HepG2 (cell line): Measurements from ENCODE around the gene YTHDF1. TPM values are rescaled to one million over a fixed set of nuclear protein-coding genes. Genes with fewer than 3 reads are reported as not detected.

Experiments used
- AGO1 ChIP-seq: fragments of 200-400 bp; formaldehyde crosslinking; IDR thresholded peaks from 2 replicates; pipeline ENCODE4 v1.6.1; 2017; ENCODE audit warnings: mild to moderate bottlenecking, low read depth, low read length, moderate library complexity; ENCODE audit not compliant: poor library complexity, severe bottlenecking
- ATF6 ChIP-seq: sonication (generic); formaldehyde crosslinking; conservative IDR thresholded peaks from 2 replicates; pipeline ENCODE4 v1.4.0; 2020; ENCODE audit warnings: missing genetic modification reagents
- CCDC6 ChIP-seq: sonication (generic); formaldehyde crosslinking; IDR thresholded peaks from 2 replicates; pipeline ENCODE4 v1.8.1; 2022; ENCODE audit warnings: mild to moderate bottlenecking, missing genetic modification reagents, moderate library complexity
- CERS6 ChIP-seq: sonication (generic); formaldehyde crosslinking; IDR thresholded peaks from 2 replicates; pipeline ENCODE4 v1.5.0; 2020; ENCODE audit warnings: missing genetic modification reagents
- GZF1 ChIP-seq: sonication (generic); formaldehyde crosslinking; IDR thresholded peaks from 2 replicates; pipeline ENCODE4 v1.5.1; 2020; ENCODE audit warnings: mild to moderate bottlenecking, missing genetic modification reagents
- HMGXB4 ChIP-seq, 2 experiments: sonication (generic) in 1 of 2; formaldehyde crosslinking in 1 of 2; IDR thresholded peaks; 2 replicates each; pipeline versions ENCODE4 v1.4.0 to v1.6.1; 2018 to 2020; ENCODE audit warnings: missing genetic modification reagents in 2 of 2, borderline replicate concordance in 1 of 2, low read depth in 1 of 2, mild to moderate bottlenecking in 1 of 2, missing biosample characterization in 1 of 2
- ISL2 ChIP-seq: sonication (generic); formaldehyde crosslinking; IDR thresholded peaks from 2 replicates; pipeline ENCODE4 v1.5.0; 2020; ENCODE audit warnings: missing genetic modification reagents
- KDM5B ChIP-seq: sonication (generic); formaldehyde crosslinking; IDR thresholded peaks from 2 replicates; pipeline ENCODE4 v1.4.0; 2020; ENCODE audit warnings: missing genetic modification reagents, mild to moderate bottlenecking, borderline replicate concordance
- ZFX ChIP-seq: sonication (generic); formaldehyde crosslinking; IDR thresholded peaks from 2 replicates; pipeline ENCODE4 v1.4.0; 2020; ENCODE audit warnings: mild to moderate bottlenecking, low read depth, missing genetic modification reagents, moderate library complexity
- ZNF331 ChIP-seq: sonication (generic); formaldehyde crosslinking; IDR thresholded peaks from 2 replicates; pipeline ENCODE4 v1.4.0; 2020; ENCODE audit warnings: missing genetic modification reagents
- ZNF44 ChIP-seq: sonication (generic); formaldehyde crosslinking; IDR thresholded peaks from 2 replicates; pipeline ENCODE4 v1.5.1; 2020; ENCODE audit warnings: mild to moderate bottlenecking, missing genetic modification reagents
- ZNF652 ChIP-seq: IDR thresholded peaks from 2 replicates; pipeline ENCODE4 v1.6.1; 2016; ENCODE audit warnings: low read depth, borderline replicate concordance
- ZNF709 ChIP-seq: sonication (generic); formaldehyde crosslinking; IDR thresholded peaks from 2 replicates; pipeline ENCODE4 v1.5.0; 2020; ENCODE audit warnings: mild to moderate bottlenecking, missing genetic modification reagents
- ZNF772 ChIP-seq: sonication (generic); formaldehyde crosslinking; IDR thresholded peaks from 2 replicates; pipeline ENCODE4 v1.5.0; 2020; ENCODE audit warnings: mild to moderate bottlenecking, missing genetic modification reagents
- polyA plus RNA-seq, 8 experiments: library from polyadenylated mRNA; depleted of rRNA in 3 of 8; stranded (reverse) in 7 of 8; unstranded in 1 of 8; fragments of >200 nt; fragmentation: Illumina TruSeq in 4 of 8; extraction: Trizol in 4 of 8; gene quantifications; 2 replicates each; pipeline versions ENCODE4 v1.2.1 to v1.2.3, GENCODE V29; 2011 to 2016; ENCODE audit warnings: low read depth in 4 of 8, missing spikeins in 1 of 8, mixed read lengths in 1 of 8; ENCODE audit not compliant: insufficient read depth in 1 of 8
- total RNA-seq, 5 experiments: library from RNA; depleted of rRNA; stranded (reverse); fragments of >200 nt; fragmentation: Illumina TruSeq; extraction: Trizol; gene quantifications; 2 replicates each; pipeline ENCODE4 v1.2.3, GENCODE V29; 2016; ENCODE audit warnings: low read depth in 1 of 5
- TF ChIP-seq, protein P1 (sequence below): sonication (generic); formaldehyde crosslinking; IDR thresholded peaks from 2 replicates; pipeline ENCODE4 v1.5.0; 2020; ENCODE audit warnings: missing genetic modification reagents
- TF ChIP-seq, protein P2 (sequence below): sonication (generic); formaldehyde crosslinking; IDR thresholded peaks from 2 replicates; pipeline ENCODE4 v1.8.0; 2023; ENCODE audit warnings: mild to moderate bottlenecking, missing genetic modification reagents
- TF ChIP-seq, protein P3 (sequence below): sonication (generic); formaldehyde crosslinking; IDR thresholded peaks from 2 replicates; pipeline ENCODE4 v1.4.0; 2020; ENCODE audit warnings: missing genetic modification reagents, borderline replicate concordance
- TF ChIP-seq, protein P4 (sequence below): sonication (generic); formaldehyde crosslinking; IDR thresholded peaks from 2 replicates; pipeline ENCODE4 v1.4.0; 2020; ENCODE audit warnings: missing genetic modification reagents, borderline replicate concordance

The YTHDF1 gene
- total and polyA plus RNA-seq, 2 of the 13 experiments (the other 11 are each of a cell fraction or from before 2014, with no cell fraction given) = 34.5 to 37.7 TPM

DNA sequence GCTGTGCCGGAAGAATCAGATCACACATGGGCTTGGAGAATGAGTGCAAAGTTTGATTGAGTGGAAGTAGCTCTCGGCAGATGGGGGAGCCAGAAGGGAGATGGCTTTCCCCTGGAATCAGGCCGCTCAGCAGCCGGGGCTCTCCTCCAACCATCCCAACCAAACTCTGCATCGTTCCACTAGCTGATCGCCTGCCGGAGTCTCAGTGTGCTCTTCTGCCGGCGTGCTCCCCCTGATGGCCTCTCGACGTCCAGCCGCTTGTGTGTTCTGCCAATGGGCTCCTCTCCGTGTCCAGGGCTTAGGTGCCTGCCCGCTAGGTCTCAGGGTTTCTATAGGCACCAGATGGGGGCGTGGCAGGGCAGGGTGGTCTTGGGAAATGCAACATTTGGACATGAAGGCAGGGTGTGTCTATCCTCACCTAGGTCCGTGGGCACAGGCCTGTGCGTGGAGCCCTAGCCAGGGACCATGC, 14.9 kb upstream of the YTHDF1 start (continued):
- TF ChIP-seq CERS6 (CRISPR knock-in tag) = no peak
- TF ChIP-seq CCDC6 = no peak
- no peak for TF ChIP-seq ISL2 (CRISPR knock-in tag)
- TF ChIP-seq ATF6 (CRISPR knock-in tag) = no peak
- TF ChIP-seq ZFX = peak; percentile 71
- TF ChIP-seq, protein P1, sequence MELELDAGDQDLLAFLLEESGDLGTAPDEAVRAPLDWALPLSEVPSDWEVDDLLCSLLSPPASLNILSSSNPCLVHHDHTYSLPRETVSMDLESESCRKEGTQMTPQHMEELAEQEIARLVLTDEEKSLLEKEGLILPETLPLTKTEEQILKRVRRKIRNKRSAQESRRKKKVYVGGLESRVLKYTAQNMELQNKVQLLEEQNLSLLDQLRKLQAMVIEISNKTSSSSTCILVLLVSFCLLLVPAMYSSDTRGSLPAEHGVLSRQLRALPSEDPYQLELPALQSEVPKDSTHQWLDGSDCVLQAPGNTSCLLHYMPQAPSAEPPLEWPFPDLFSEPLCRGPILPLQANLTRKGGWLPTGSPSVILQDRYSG (CRISPR knock-in tag) = no peak
- TF ChIP-seq ZNF772 = peak; percentile 72; the same call in 1 of the 2 replicates
- TF ChIP-seq ZNF709 (CRISPR knock-in tag) = no peak
- peak; percentile 71 to 87 for TF ChIP-seq HMGXB4 (CRISPR knock-in tag; IDR thresholded peaks at IDR 0.05; ENCODE audit: borderline replicate concordance in 1 of 2, low read depth in 1 of 2)
- no peak; the same call in 1 of the 2 replicates for TF ChIP-seq GZF1 (CRISPR knock-in tag)
- TF ChIP-seq, protein P2, sequence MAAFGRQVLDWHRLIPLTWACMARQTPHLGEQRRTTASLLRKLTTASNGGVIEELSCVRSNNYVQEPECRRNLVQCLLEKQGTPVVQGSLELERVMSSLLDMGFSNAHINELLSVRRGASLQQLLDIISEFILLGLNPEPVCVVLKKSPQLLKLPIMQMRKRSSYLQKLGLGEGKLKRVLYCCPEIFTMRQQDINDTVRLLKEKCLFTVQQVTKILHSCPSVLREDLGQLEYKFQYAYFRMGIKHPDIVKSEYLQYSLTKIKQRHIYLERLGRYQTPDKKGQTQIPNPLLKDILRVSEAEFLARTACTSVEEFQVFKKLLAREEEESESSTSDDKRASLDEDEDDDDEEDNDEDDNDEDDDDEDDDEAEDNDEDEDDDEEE = no peak
- no peak; the same call in 1 of the 2 replicates for TF ChIP-seq KDM5B (CRISPR knock-in tag)
- TF ChIP-seq, protein P3, sequence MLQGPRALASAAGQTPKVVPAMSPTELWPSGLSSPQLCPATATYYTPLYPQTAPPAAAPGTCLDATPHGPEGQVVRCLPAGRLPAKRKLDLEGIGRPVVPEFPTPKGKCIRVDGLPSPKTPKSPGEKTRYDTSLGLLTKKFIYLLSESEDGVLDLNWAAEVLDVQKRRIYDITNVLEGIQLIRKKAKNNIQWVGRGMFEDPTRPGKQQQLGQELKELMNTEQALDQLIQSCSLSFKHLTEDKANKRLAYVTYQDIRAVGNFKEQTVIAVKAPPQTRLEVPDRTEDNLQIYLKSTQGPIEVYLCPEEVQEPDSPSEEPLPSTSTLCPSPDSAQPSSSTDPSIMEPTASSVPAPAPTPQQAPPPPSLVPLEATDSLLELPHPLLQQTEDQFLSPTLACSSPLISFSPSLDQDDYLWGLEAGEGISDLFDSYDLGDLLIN (CRISPR knock-in tag) = no peak
- TF ChIP-seq, protein P4, sequence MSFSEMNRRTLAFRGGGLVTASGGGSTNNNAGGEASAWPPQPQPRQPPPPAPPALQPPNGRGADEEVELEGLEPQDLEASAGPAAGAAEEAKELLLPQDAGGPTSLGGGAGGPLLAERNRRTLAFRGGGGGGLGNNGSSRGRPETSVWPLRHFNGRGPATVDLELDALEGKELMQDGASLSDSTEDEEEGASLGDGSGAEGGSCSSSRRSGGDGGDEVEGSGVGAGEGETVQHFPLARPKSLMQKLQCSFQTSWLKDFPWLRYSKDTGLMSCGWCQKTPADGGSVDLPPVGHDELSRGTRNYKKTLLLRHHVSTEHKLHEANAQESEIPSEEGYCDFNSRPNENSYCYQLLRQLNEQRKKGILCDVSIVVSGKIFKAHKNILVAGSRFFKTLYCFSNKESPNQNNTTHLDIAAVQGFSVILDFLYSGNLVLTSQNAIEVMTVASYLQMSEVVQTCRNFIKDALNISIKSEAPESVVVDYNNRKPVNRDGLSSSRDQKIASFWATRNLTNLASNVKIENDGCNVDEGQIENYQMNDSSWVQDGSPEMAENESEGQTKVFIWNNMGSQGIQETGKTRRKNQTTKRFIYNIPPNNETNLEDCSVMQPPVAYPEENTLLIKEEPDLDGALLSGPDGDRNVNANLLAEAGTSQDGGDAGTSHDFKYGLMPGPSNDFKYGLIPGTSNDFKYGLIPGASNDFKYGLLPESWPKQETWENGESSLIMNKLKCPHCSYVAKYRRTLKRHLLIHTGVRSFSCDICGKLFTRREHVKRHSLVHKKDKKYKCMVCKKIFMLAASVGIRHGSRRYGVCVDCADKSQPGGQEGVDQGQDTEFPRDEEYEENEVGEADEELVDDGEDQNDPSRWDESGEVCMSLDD (CRISPR knock-in tag) = no peak
- no peak for TF ChIP-seq ZNF331 (CRISPR knock-in tag)
- TF ChIP-seq AGO1 = no peak
- TF ChIP-seq ZNF44 (CRISPR knock-in tag) = 0 out of 2 replicates have a peak, but pooled peaks have one; percentile 73
- TF ChIP-seq ZNF652 (CRISPR knock-in tag) = no peak; the same call in 1 of the 2 replicates
